Psoas muscle (tissue), 8 donors: ENCODE measurements around the gene HPGDS. TPM values are rescaled to one million over a fixed set of nuclear protein-coding genes. Genes with fewer than 3 reads are reported as not detected.
A peak's percentile ranks its signal among the peaks of the same experiment; 100 is the strongest.

Experiments used
- ATAC-seq, 4 donors: fragments of 200-7000 bp; cut with Tn5 transposase; one replicate each; pipeline ENCODE4 v1.9.1; 2020; ENCODE audit warnings: moderate library complexity in 3 of 4, mild to moderate bottlenecking in 2 of 4
- DNase-seq, 2 donors: peaks; one replicate each; pipeline ENCODE4 v3.0.0-alpha.2; 2020
- H3K27ac ChIP-seq: fragments of 200-600 bp; one replicate; pipeline ENCODE4 v1.8.0; 2022
- H3K27me3 ChIP-seq, 3 donors: fragments of 200-600 bp in 1 of 3; one replicate each; pipeline versions ENCODE4 v1.6.1 to v1.8.0; 2013 to 2022; ENCODE audit warnings: low read length in 2 of 3, mild to moderate bottlenecking in 2 of 3, moderate library complexity in 1 of 3; ENCODE audit not compliant: insufficient read depth in 3 of 3
- H3K36me3 ChIP-seq, 2 donors: fragments of 200-600 bp in 1 of 2; one replicate each; pipeline versions ENCODE4 v1.6.1 to v1.8.0; 2013 to 2022; ENCODE audit warnings: low read depth in 1 of 2, mild to moderate bottlenecking in 1 of 2, moderate library complexity in 1 of 2; ENCODE audit not compliant: insufficient read depth in 1 of 2
- H3K4me1 ChIP-seq: fragments of 200-600 bp; one replicate; pipeline ENCODE4 v1.8.0; 2022
- H3K4me3 ChIP-seq: fragments of 200-600 bp; one replicate; pipeline ENCODE4 v1.8.0; 2022; ENCODE audit warnings: mild to moderate bottlenecking
- H3K9me3 ChIP-seq: fragments of 200-600 bp; one replicate; pipeline ENCODE4 v1.8.0; 2022
- CTCF ChIP-seq: fragments of 200-600 bp; IDR thresholded peaks from one replicate; pipeline ENCODE4 v1.8.0; 2022; ENCODE audit warnings: antibody characterized with exemption
- WGBS, 3 donors: extraction: QIAGEN DNeasy Blood & Tissue Kit; methylation state at CpG; one replicate each; pipeline versions ENCODE4 v1.1.6 to v1.1.7; 2013; 5-methylcytosine and 5-hydroxymethylcytosine counted together
- intact Hi-C, 2 donors: fragments of 100-400 bp; cut with DNase I; formaldehyde crosslinking; loops; one replicate each; pipeline versions ENCODE4 v1.11.0 to v1.14.2; 2022
- polyA plus RNA-seq, 3 donors: library from polyadenylated mRNA; stranded (reverse); fragments of 200-250 nt; gene quantifications; one replicate each; pipeline ENCODE4 v1.2.3, GENCODE V29; 2013
- total RNA-seq, 4 donors: library from RNA; stranded (reverse); fragmentation: NEBNext Ultra II Directional in 2 of 4; extraction: Animal tissue kit (Norgen Biotek cat#: 25700) in 2 of 4; gene quantifications; one replicate each; pipeline versions ENCODE4 v1.2.1 to v1.2.4, GENCODE V29; 2021 to 2023
- donor health status: healthy with polysubstance abuse.
- donor health status: DM: no; HTN: no; CAD: no; lungs with moderate emphysema.
- donor health status: Bipolar disorder and iron deficiency.
- donor health status: healthy.
- donor health status: DM: yes; HTN: yes; CAD: no.
- donor health status: DM: no; HTN: no; CAD: no.
- donor health status: DM: no; HTN: no; CAD: no.
- donor health status: DM: yes; HTN: yes; CAD: no.

Gene HPGDS
- total and polyA plus RNA-seq, 7 donors = 0.06 to 0.79 (median 0.39) TPM

- H3K27ac ChIP-seq = no peak overlapping the region
- intact Hi-C loops = loop anchor here in 1 of 2 donors (10.0 kb wide), 1 partner anchor 50 kb away; no protein-coding TSS in a partner anchor
- no peaks in the 10 kb centered on the region for H3K4me1 ChIP-seq
- no peaks in the 10 kb centered on the region for H3K9me3 ChIP-seq
- H3K27me3 ChIP-seq = no peaks in the 10 kb centered on the region
- no peak for TF ChIP-seq CTCF
- H3K36me3 ChIP-seq = no peaks in the 10 kb centered on the region
- H3K4me3 ChIP-seq = no peak overlapping the region
- WGBS, 3 donors = 32 to 44% (median 32%) methylated on average over 3 of the region's 3 CpGs
- ATAC-seq (peak; percentile 63 to 83 (median 78)), DNase-seq (no peak)
Measured at GRCh38 chr4:94334962-94335361, 7.7 kb downstream of the HPGDS start.

- 40 to 48% (median 40%) methylated on average over 2 of the region's 2 CpGs for WGBS, 3 donors
Measured at GRCh38 chr4:94334476-94334875, 8.2 kb downstream of the HPGDS start.

GRCh38 chr4:94333866-94334265, 8.8 kb downstream of the HPGDS start:
- Histone ChIP-seq H3K36me3 (no peaks in the 10 kb centered on the region), H3K4me3 (no peak overlapping the region), H3K4me1 (no peaks in the 10 kb centered on the region), H3K27ac (no peak overlapping the region), H3K27me3 (no peaks in the 10 kb centered on the region), H3K9me3 (no peaks in the 10 kb centered on the region)
- WGBS, 3 donors = 76 to 83% (median 76%) methylated on average over 3 of the region's 3 CpGs
- ATAC-seq (no peak), DNase-seq (no peak)
- no peak for TF ChIP-seq CTCF
- intact Hi-C loops = loop anchor here in 1 of 2 donors (10.0 kb wide), 1 partner anchor 51 kb away; no protein-coding TSS in a partner anchor

More at GRCh38 chr4:94334476-94334875, 8.2 kb downstream of the HPGDS start:
- Histone ChIP-seq H3K4me3 (no peak overlapping the region), H3K36me3 (no peaks in the 10 kb centered on the region), H3K27ac (no peak overlapping the region), H3K4me1 (no peaks in the 10 kb centered on the region), H3K9me3 (no peaks in the 10 kb centered on the region), H3K27me3 (no peaks in the 10 kb centered on the region)
- ATAC-seq (no peak), DNase-seq (no peak)
- intact Hi-C loops = loop anchor here in 1 of 2 donors (10.0 kb wide), 1 partner anchor 50 kb away; no protein-coding TSS in a partner anchor
- no peak for TF ChIP-seq CTCF

GRCh38 chr4:94332983-94333590, 9.5 kb downstream of the HPGDS start:
- WGBS, 3 donors = 40 to 50% (median 44%) methylated on average over 5 of the region's 5 CpGs
- intact Hi-C loops = loop anchor here in 1 of 2 donors (10.0 kb wide), 1 partner anchor 52 kb away; no protein-coding TSS in a partner anchor

More at GRCh38 chr4:94332983-94333590, 9.5 kb downstream of the HPGDS start:
- Histone ChIP-seq H3K27ac (no peak overlapping the region), H3K4me3 (no peak overlapping the region), H3K4me1 (no peaks in the 10 kb centered on the region), H3K9me3 (no peaks in the 10 kb centered on the region), H3K27me3 (no peaks in the 10 kb centered on the region), H3K36me3 (no peaks in the 10 kb centered on the region)
- TF ChIP-seq CTCF = peak; percentile 45
- DNase-seq (no peak), ATAC-seq (peak in 3 of 4 donors; percentile 57 to 80 (median 71))
